ENCODE results near the gene GRID1. TPM values are rescaled to one million over a fixed set of nuclear protein-coding genes. Genes with fewer than 3 reads are reported as not detected.

GRID1 gene
- total and polyA plus RNA-seq, 10 of the 15 experiments (the other 5 are each of a cell fraction or from before 2014, with no cell fraction given) = 0.04 to 0.62 (median 0.08) TPM; not detected in 5

GRCh38 chr10:86045896-86046295 lies 320.7 kb downstream of the GRID1 start:
- no peak overlapping the region for H2AFZ ChIP-seq (ENCODE audit: control insufficient read depth, low read depth, low read length)
- intact Hi-C loops (cut with micrococcal nuclease; ENCODE audit: unreplicated experiment) = no loop called here
- DNase-seq (ENCODE audit: low read depth, low spot score) = no peak
- H3K4me3 ChIP-seq = no peak overlapping the region
- ChIA-PET RAD21 (ENCODE audit: unreplicated experiment) (no interaction called here), SMC1A (ENCODE audit: uncharacterized antibody, unreplicated experiment) (no interaction called here), POLR2A (interaction anchor here (0.5 kb wide), 1 partner anchor 579 kb away, joined by 3 read pairs; no protein-coding TSS in a partner anchor), CTCF (no interaction called here)
- H3K36me3 ChIP-seq (ENCODE audit: control insufficient read depth in 2 of 2, insufficient read depth in 2 of 2, low read length in 1 of 2) = no peaks in the 10 kb centered on the region
- H3K27me3 ChIP-seq (replicated peaks in 1 of 2; ENCODE audit: control insufficient read depth in 2 of 2, insufficient read depth in 2 of 2, low read length in 1 of 2) = no peaks in the 10 kb centered on the region
- WGBS (ENCODE audit: insufficient coverage, insufficient replicate concordance, low lambda C conversion rate, missing lambda C conversion rate) = 21% methylated on average over 5 of the region's 5 CpGs
- ATAC-seq = no peak
- in situ Hi-C loops (cut with MboI) = no loop called here
- no peak overlapping the region for H3K27ac ChIP-seq (ENCODE audit: control insufficient read depth, insufficient read depth)
- no TSS peak for BruUV-seq (replicated peaks)
- H3K9ac ChIP-seq (ENCODE audit: control insufficient read depth, insufficient read depth, low read length) = no peak overlapping the region
- H3K79me2 ChIP-seq (ENCODE audit: control insufficient read depth, insufficient read depth, low read length) = no peaks in the 10 kb centered on the region
- H3K9me3 ChIP-seq (replicated peaks; ENCODE audit: control insufficient read depth, insufficient read depth, low read length) = no peaks in the 10 kb centered on the region
- no peaks in the 10 kb centered on the region for H4K20me1 ChIP-seq (ENCODE audit: control insufficient read depth, insufficient read depth)
- H3K4me2 ChIP-seq (ENCODE audit: control insufficient read depth, insufficient read depth) = no peak overlapping the region
- FAIRE-seq = no peak
- no peaks in the 10 kb centered on the region for H3K4me1 ChIP-seq (ENCODE audit: control insufficient read depth, insufficient read depth, low read length)
- TF ChIP-seq KLF5 (IDR thresholded peaks at IDR 0.05; ENCODE audit: partially characterized antibody) (no peak), BCL3 (IDR thresholded peaks at IDR 0.05; ENCODE audit: borderline replicate concordance, insufficient read depth, low read depth, low read length, poor library complexity, severe bottlenecking) (no peak), CBX3 (IDR thresholded peaks at IDR 0.05; ENCODE audit: borderline replicate concordance, low read depth) (no peak), MTA3 (IDR thresholded peaks at IDR 0.05; ENCODE audit: borderline replicate concordance, low read length) (no peak), USF2 (IDR thresholded peaks at IDR 0.05; ENCODE audit: borderline replicate concordance, low read depth, low read length) (no peak), RCOR1 (conservative IDR thresholded peaks at IDR 0.05; ENCODE audit: low read depth, low read length) (no peak), SKIL (IDR thresholded peaks at IDR 0.05; ENCODE audit: low read depth, poor library complexity, severe bottlenecking) (no peak), ZBTB33 (IDR thresholded peaks at IDR 0.05) (no peak)
